GM21737 (cell line): ENCODE results near the gene ACBD4.

ENCODE experiments used
- ATAC-seq: cut with Tn5 transposase; IDR thresholded peaks from one replicate; pipeline ENCODE4 v1.9.1; 2021; ENCODE audit warnings: mild to moderate bottlenecking, moderate library complexity; ENCODE audit not compliant: unreplicated experiment

Gene ACBD4

GRCh38 chr17:45104029-45104428, 31.5 kb upstream of the ACBD4 start:
- no peak for ATAC-seq

- ATAC-seq, result no peak
Observed at GRCh38 chr17:45104497-45104896, 31.0 kb upstream of the ACBD4 start.

GRCh38 chr17:45104907-45105624, 30.4 kb upstream of the ACBD4 start:
- ATAC-seq, result no peak

GRCh38 chr17:45106096-45106495, 29.4 kb upstream of the ACBD4 start:
- no peak for ATAC-seq

- ATAC-seq, result no peak
Observed at GRCh38 chr17:45106582-45106981, 28.9 kb upstream of the ACBD4 start.

GRCh38 chr17:45107293-45108010, 28.0 kb upstream of the ACBD4 start:
- no peak for ATAC-seq

GRCh38 chr17:45108051-45108450, 27.4 kb upstream of the ACBD4 start:
- no peak for ATAC-seq

GRCh38 chr17:45108595-45109521, 26.6 kb upstream of the ACBD4 start:
- no peak for ATAC-seq

- no peak for ATAC-seq
Observed at GRCh38 chr17:45110676-45111611, 24.5 kb upstream of the ACBD4 start.

- ATAC-seq, result no peak
Observed at GRCh38 chr17:45111850-45112249, 23.6 kb upstream of the ACBD4 start.

GRCh38 chr17:45112559-45113423, 22.7 kb upstream of the ACBD4 start:
- ATAC-seq, result no peak

GRCh38 chr17:45113424-45113754, 22.1 kb upstream of the ACBD4 start:
- no peak for ATAC-seq

- no peak for ATAC-seq
Observed at GRCh38 chr17:45114117-45114932, 21.2 kb upstream of the ACBD4 start.

GRCh38 chr17:45115015-45115625, 20.4 kb upstream of the ACBD4 start:
- ATAC-seq, result no peak

GRCh38 chr17:45115871-45116270, 19.6 kb upstream of the ACBD4 start:
- no peak for ATAC-seq

- no peak for ATAC-seq
Observed at GRCh38 chr17:45116434-45117016, 19.0 kb upstream of the ACBD4 start.

- no peak for ATAC-seq
Observed at GRCh38 chr17:45117334-45117733, 18.2 kb upstream of the ACBD4 start.
